ENCODE results near the gene CEMIP2. TPM values are rescaled to one million over a fixed set of nuclear protein-coding genes. Genes with fewer than 3 reads are reported as not detected.
"Not testable (repeated sequence)": the region's sequence is repeated elsewhere in the genome, so short reads cannot be mapped to it uniquely, and the experiment has no call there.

The CEMIP2 gene
- total RNA-seq, 1 donor from 2014 or later, result 44.2 TPM

DNA sequence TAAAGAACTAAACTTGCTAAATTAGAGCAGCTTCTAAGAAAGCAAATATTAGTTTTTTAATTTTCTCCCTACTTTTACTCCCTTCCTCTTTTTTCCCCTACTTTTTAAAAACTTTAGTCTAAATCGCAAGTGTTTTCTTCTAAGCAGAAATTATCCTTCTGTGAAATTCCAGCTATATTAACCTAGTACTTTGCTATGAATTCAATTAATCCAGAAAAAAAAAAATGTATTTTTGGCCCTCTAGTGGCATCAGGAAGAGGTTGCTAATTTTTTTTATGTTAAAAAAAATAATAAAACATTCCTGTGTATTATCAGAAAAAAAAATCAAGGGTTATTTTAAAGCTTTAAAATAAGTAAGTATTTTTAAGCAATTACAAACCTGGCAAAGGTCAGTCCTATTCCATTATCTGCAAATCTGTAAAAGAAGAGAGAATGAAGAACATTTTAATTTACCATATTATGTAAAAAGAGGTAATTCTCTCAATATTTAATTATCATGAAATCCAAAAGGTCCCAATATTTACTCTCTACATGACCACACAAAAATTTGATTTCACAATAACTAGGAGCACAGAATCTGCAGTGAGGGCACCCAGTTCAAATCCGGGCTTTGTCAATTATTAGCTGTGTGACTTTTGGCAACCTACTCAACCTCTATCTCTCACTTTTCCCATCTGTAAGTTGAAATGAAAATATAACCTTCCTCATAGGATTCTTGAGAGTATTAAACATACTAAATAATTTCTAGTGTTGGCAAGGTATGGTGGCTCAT, 52.0 kb downstream of the CEMIP2 start:
- intact Hi-C loops (cut with micrococcal nuclease), result loop anchor here (1.0 kb wide), 1 partner anchor 112 kb away; no protein-coding TSS in a partner anchor

DNA sequence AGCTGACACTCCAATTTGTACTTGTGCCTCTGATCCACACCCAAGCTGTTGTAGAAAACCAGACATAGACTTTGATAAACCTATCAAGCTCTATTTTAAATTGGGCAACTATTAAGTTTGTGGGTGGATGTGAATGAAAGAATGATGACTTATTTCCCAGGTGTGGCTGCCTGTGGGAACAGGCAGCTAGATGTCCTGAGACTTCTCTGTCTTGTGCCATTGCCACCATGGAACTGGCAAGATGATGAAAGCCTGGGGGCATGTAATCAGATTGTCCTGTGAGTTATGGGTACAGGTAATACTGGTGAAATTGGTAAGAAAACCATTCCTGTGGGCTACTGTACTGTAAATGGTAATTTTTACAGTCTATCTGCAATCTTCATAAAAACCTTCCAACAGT, 57.5 kb downstream of the CEMIP2 start:
- intact Hi-C loops (cut with micrococcal nuclease), result no loop called here

- intact Hi-C loops (cut with micrococcal nuclease), result no loop called here
Observed at GRCh38 chr9:71710201-71710600, 58.1 kb downstream of the CEMIP2 start.

GRCh38 chr9:71709384-71709783, 58.9 kb downstream of the CEMIP2 start:
- intact Hi-C loops (cut with micrococcal nuclease), result no loop called here

- intact Hi-C loops (cut with micrococcal nuclease), result no loop called here
Observed at GRCh38 chr9:71706176-71706575, 62.1 kb downstream of the CEMIP2 start.

DNA sequence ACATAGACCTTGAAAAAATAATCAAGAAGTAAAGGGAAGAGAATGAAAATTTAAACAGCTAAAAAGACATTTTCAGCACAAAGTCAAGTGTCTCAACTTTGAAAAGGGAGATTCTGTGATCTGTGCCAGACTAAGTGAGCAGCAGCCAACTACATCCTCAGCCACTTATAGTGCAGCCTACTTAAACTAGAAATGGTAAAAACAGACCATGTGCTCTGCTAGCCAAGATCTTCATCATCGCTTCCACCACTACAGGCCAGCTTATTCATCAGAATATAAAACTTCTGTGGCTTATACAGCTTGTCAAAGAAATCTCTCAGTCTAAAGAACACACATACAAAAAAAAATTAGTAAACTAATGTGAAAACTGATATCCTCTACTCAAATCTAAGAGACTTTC, 63.5 kb downstream of the CEMIP2 start:
- intact Hi-C loops (cut with micrococcal nuclease), result no loop called here

GRCh38 chr9:71703172-71703872, 65.0 kb downstream of the CEMIP2 start:
- intact Hi-C loops (cut with micrococcal nuclease), result no loop called here

DNA sequence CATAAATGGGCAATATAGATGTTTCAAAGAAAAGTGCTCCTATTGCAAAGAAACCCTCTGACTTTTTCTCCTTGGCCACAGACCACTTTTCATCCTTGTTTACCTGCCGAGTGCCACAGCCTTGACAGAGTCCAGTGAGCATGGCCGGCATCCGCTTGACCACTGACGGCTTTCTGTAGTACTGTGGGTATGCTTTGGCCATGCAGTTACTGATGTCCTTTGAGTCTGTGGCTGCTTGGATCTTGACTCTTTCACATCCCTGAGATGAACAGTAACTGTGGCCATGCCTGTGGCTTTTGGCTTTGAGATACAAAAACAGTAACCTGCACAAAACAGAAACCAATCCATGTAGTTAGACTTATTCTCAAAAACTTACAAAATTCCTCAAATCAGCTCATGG, 70.4 kb downstream of the CEMIP2 start:
- intact Hi-C loops (cut with micrococcal nuclease), result no loop called here

DNA sequence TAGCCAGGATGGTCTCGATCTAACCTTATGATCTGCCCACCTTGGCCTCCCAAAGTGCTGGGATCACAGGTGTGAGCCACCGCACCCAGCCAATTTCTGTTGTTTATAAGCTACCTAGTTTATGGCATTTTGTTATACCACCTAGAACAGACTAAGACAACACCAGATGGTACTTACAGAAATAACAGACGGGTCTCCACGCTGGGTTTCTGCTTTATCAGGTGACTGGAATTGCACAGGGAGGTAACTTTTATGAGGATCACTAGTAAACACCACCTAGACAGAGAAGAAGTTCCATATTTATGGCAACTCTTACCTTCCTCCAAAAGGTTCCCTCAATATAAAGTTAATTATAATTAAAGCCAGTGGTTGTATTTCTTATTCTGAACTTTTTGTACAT, 74.0 kb downstream of the CEMIP2 start:
- intact Hi-C loops (cut with micrococcal nuclease), result no loop called here

DNA sequence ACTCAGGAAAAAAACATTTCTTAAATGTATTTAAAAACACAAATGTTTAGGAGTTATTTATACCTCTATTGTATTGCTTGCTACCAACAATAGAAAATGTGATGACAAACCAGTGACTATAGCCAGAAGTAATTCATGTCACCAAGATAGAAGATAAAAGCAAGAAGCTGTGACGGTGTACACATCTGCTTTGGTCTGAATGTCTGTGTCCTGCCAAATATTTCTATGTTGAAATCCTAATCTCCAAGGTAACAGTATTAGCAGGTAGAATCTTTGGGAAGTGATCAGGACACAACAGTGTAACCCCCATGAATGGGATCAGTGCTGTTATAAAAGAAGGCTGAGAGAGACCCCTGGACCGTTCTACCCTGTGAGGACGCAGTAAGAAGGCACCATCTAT, 74.7 kb downstream of the CEMIP2 start:
- intact Hi-C loops (cut with micrococcal nuclease), result no loop called here

DNA sequence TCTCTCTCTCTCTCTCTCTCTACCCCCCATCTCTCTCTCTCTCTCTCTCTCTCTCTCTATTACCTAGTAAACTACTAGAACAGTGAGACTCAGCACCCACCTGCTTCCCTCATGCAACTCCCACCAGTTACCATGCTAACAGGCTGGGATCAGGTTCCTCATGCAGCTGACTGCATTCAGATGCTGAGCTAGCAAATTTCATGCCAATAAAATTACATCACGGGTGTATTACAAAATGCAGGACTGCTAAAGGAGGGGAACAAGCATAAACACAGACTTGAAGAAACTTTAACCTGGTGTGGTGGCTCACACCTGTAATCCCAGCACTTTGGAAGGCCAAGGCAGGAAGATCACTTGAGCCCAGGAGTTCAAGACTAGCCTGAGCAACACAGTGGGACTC, 76.0 kb downstream of the CEMIP2 start:
- intact Hi-C loops (cut with micrococcal nuclease), result no loop called here

DNA sequence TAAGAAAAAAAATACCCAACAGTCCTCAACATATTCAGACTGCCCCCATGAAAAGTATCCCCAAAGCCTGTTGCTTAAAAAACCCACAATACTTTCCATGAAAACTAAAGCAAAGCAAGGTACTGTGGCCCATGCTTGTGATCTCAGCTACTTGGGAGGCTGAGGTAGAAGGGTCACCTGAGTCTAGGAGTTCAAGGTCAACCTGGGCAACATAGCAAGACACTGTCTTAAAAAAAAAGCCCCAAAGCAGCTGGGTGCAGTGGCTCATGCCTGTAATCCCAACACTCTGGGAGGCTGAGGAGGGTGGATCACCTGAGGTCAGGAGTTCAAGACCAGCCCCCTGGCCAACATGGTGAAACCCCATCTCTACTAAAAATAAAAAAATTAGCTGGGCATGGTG, 76.7 kb downstream of the CEMIP2 start:
- intact Hi-C loops (cut with micrococcal nuclease), result not testable (repeated sequence)

DNA sequence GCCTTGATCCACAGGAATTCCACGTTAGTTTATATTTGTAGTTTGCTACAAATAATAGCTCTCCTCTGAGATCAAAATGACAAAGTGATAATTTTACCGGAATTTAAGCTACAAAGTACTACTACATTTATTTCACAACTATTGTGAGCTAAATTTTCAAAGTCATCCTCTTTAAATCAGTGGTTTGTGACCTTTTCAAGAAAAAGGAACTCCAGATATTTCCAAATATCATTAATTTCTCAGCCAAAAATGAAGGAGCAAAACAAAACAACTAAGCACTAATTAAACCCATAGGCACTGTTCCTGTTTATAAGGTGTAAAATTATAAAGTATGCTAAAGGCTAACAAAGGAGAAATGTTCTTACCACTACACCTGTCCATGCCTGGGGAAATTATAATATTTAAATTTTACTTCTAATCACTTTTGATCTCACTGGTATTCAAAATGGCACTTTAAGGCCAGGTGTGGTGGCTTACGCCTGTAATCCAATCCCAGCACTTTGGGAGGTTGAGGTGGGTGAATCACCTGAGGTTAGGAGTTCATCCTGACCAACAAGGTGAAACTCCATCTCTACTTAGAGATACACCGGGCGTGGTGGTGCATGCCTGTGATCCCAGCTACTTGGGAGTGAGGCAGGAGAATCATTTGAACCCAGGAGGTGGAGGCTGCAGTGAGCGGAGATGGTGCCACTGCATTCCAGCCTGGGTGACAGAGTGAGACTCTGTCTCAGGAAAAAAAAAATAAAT, 77.5 kb downstream of the CEMIP2 start:
- intact Hi-C loops (cut with micrococcal nuclease), result no loop called here

DNA sequence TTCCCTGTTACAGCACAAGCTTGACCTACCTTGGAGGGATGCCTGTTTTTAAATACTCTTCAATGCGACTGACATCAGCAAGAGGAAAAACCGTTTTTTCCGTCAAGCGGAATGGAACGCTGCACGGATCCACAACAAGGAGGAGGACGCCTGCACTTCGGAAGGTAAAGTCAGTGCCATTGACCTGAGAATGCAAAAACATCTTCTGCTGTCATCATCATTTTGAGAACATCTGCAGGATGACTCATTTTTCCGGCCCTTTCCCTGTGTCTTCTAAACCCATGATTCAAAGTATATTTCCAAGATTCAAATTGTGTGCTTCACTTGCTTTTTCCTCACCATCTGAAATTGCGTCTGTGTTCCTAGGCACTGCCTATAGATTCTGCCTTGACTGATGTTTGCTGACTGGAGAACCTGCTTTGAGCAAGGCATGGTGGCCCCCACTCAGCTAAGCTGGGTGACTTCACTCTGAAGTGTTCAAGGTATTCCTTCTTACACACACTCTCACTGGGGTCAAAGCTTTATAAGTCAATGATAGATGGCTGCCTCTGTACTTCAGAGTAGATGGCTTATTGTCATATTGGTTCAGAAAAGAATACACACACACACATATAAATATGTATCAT, 78.1 kb downstream of the CEMIP2 start:
- intact Hi-C loops (cut with micrococcal nuclease), result no loop called here

GRCh38 chr9:71687676-71688075, 80.6 kb downstream of the CEMIP2 start:
- intact Hi-C loops (cut with micrococcal nuclease), result loop anchor here (5.0 kb wide), 1 partner anchor 80 kb away; the partner anchor contains the start of gene CEMIP2

GRCh38 chr9:71685988-71686387, 82.3 kb downstream of the CEMIP2 start:
- intact Hi-C loops (cut with micrococcal nuclease), result loop anchor here (5.0 kb wide), 1 partner anchor 81 kb away; the partner anchor contains the start of gene CEMIP2

- intact Hi-C loops (cut with micrococcal nuclease), result loop anchor here (5.0 kb wide), 1 partner anchor 82 kb away; the partner anchor contains the start of gene CEMIP2
Observed at GRCh38 chr9:71685394-71685793, 82.9 kb downstream of the CEMIP2 start.

DNA sequence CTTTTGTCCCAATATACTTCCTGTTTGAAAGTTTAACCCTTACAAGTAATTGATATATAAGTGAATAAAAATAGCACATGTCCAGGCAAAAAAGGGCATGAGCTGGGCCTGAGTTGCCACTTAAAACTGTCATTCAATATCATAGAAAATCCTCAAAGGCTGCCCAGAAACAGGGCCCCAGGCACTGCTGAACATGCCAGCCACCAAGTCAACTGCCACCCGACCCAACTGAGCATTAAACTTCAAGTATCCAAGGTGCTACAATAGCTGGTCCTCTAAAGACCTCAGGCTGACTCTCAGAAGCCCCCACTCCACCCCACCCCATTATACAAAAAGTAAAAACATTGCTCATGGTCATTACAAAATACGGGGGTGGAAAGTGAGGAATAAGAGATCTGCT, 83.7 kb downstream of the CEMIP2 start:
- intact Hi-C loops (cut with micrococcal nuclease), result no loop called here

DNA sequence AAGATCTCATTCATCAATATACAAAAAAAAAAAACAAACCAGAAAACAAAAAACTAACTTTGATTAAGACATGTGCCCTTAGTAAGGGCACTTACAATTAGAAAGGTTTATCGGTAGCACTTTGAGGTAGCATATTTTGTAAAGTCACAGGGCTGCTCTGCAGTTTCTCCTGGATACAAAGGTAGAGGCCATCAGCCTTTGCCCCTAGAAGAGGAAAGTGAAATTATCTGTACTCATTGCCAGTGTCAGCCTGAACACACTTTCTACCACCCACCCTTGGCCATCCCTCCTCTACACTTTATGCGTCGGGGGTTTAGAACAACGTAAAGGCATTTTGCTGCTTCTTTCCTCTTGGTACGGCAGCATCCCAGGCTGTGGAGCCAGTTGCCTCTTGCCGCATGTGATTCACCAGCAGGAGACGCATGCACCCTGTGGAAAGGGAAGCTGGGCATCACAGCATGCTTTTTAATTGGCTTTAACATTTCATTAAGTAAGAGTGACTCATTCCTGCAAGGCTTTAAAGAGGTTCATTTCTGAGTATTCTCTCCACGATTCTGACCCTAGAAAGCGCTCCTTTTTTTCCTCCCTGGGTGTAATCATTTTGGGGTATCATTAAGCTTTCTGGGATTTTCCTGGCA, 84.6 kb downstream of the CEMIP2 start:
- intact Hi-C loops (cut with micrococcal nuclease), result no loop called here

DNA sequence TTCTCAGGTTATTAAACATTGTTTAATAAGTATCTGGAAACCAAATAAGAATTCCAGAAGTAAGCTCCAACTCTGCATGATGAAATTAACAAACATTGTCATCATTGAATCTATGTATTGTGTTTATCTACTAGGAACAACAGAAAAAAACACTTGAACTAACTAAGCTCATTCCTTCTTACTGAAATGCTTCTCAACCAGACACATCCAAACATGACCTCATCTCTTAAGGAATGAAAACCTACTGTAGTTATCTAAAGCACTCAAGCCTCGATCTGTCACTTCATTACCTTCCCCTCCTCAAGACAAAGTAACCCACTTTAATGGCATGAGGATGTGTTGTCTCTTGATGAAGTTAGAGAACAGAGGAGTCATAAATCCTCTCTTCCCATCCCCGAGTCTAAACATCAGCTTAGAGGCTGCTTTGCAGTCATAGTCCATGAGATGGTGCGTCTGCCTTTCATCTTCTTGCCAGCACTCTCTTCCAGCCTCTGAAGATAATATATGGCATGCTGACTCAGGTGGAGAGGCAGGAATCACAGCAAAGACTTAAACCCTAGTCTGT, 86.5 kb downstream of the CEMIP2 start:
- intact Hi-C loops (cut with micrococcal nuclease), result loop anchor here (2.0 kb wide), 1 partner anchor 71 kb away; no protein-coding TSS in a partner anchor

Data from T-helper 2 cell treated with Interferon-gamma antibody and Interleukin-4, amounts not matched to agents 100 ng/mL and 5 ng/mL, for 36 hours (primary cell).